Hepatocyte (in vitro differentiated cells): ENCODE data around the gene HEPN1.

ENCODE experiments used
- EZH2phosphoT487 ChIP-seq: fragments of 200-600 bp; sonication (generic); IDR thresholded peaks from one replicate; pipeline ENCODE4 v1.6.1; 2018; ENCODE audit warnings: antibody characterized with exemption, mild to moderate bottlenecking, low read depth, moderate library complexity; ENCODE audit not compliant: unreplicated experiment, severe bottlenecking
- TF ChIP-seq, protein P1 (sequence below): fragments of 200-600 bp; sonication (generic); IDR thresholded peaks from 2 replicates; pipeline ENCODE4 v1.5.1; 2016; ENCODE audit warnings: antibody characterized with exemption, mild to moderate bottlenecking; ENCODE audit not compliant: poor library complexity

DNA sequence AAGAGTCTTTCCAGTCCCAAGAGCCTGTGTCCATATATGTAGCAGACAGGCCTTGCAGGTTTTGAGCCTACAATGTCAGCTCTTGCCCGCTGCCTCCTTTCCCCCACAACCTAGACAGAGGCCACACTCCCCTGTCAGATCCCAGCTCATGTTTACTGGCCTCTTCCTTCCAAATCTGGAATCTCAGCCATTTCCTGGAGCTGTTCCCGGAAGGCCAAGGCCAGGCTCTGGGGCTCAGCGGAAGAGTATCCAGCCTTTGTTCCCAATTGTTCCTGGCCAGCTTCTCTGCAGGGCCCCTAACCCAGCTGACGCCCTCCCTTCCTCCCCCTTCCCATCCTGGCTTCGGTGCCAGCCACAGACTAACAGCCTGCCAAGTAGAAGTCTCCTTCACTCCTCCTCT, 20.3 kb upstream of the HEPN1 start:
- no peak for TF ChIP-seq EZH2phosphoT487
- TF ChIP-seq, protein P1, sequence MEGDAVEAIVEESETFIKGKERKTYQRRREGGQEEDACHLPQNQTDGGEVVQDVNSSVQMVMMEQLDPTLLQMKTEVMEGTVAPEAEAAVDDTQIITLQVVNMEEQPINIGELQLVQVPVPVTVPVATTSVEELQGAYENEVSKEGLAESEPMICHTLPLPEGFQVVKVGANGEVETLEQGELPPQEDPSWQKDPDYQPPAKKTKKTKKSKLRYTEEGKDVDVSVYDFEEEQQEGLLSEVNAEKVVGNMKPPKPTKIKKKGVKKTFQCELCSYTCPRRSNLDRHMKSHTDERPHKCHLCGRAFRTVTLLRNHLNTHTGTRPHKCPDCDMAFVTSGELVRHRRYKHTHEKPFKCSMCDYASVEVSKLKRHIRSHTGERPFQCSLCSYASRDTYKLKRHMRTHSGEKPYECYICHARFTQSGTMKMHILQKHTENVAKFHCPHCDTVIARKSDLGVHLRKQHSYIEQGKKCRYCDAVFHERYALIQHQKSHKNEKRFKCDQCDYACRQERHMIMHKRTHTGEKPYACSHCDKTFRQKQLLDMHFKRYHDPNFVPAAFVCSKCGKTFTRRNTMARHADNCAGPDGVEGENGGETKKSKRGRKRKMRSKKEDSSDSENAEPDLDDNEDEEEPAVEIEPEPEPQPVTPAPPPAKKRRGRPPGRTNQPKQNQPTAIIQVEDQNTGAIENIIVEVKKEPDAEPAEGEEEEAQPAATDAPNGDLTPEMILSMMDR, result no peak
